HCT116 (cell line): ENCODE data around the gene ASAP3. TPM values are rescaled to one million over a fixed set of nuclear protein-coding genes. Genes with fewer than 3 reads are reported as not detected.

Experiments used
- ATAC-seq: fragments of 200-7000 bp; cut with Tn5 transposase; 2 replicates; pipeline ENCODE4 v1.9.1; 2020; ENCODE audit warnings: mild to moderate bottlenecking, moderate library complexity
- BruUV-seq: library from RNA; stranded (reverse); fragments of 400-500 nt; replicated peaks from 2 replicates; lab custom pipeline; 2021; lab: Mats Ljungman, UMichigan
- CTCF ChIA-PET: fragments of 300-600 bp; sonication (Branson Sonifier 250); formaldehyde crosslinking; loops from one replicate; lab custom pipeline; 2021; ENCODE audit warnings: antibody characterized with exemption; lab: Charles Lee
- POLR2A ChIA-PET: fragments of 300-600, 350-600 bp; sonication (Branson Sonifier 250); formaldehyde crosslinking; loops from one replicate; lab custom pipeline; 2021; ENCODE audit warnings: antibody characterized with exemption; lab: Charles Lee
- RAD21 ChIA-PET, 2 experiments: fragments of 300-600 bp; sonication (Branson Sonifier 250); formaldehyde crosslinking; loops; one replicate each; lab custom pipeline; 2023; ENCODE audit warnings: low total read pairs in 2 of 2; ENCODE audit not compliant: uncharacterized antibody in 2 of 2, unreplicated experiment in 2 of 2, low non-redundant PET in 1 of 2; lab: Charles Lee
- DNase-seq: peaks from one replicate; pipeline ENCODE4 v3.0.0-alpha.2; 2010; ENCODE audit warnings: low read depth, low spot score
- H2AFZ ChIP-seq: fragments of 200-600 bp; shearing (Covaris generic), sonication (generic); 2 replicates; pipeline ENCODE4 v1.6.1; 2017; ENCODE audit warnings: low read depth, mixed run types, mixed read lengths, antibody characterized with exemption, low read length; ENCODE audit not compliant: poor library complexity, severe bottlenecking
- H3K27ac ChIP-seq: 2 replicates; pipeline ENCODE4 v1.5.1; 2012; ENCODE audit warnings: low read depth, low read length
- H3K27me3 ChIP-seq: fragments of 200-600 bp; sonication (generic); 2 replicates; pipeline ENCODE4 v1.6.1; 2016; ENCODE audit warnings: mixed run types, low read length, mixed read lengths; ENCODE audit not compliant: insufficient read depth
- H3K36me3 ChIP-seq, 2 experiments: fragments of 200-500 bp in 1 of 2; fragments of 200-600 bp in 1 of 2; sonication (Bioruptor generic) in 1 of 2; sonication (generic) in 1 of 2; 2 replicates each; pipeline versions ENCODE4 v1.5.1 to v1.6.1; 2014 to 2016; ENCODE audit warnings: low read length in 2 of 2, inconsistent platforms in 1 of 2, mixed read lengths in 1 of 2, mixed run types in 1 of 2; ENCODE audit not compliant: insufficient read depth in 2 of 2, control insufficient read depth in 1 of 2
- H3K4me1 ChIP-seq, 2 experiments: fragments of 200-600 bp in 1 of 2; sonication (generic) in 1 of 2; 2 replicates each; pipeline versions ENCODE4 v1.5.1 to v1.6.1; 2012 to 2017; ENCODE audit warnings: low read length in 2 of 2, inconsistent platforms in 1 of 2, mild to moderate bottlenecking in 1 of 2, mixed read lengths in 1 of 2, mixed run types in 1 of 2, moderate library complexity in 1 of 2; ENCODE audit not compliant: insufficient read depth in 2 of 2, control insufficient read depth in 1 of 2
- H3K4me2 ChIP-seq: fragments of 200-600 bp; sonication (generic); 2 replicates; pipeline ENCODE4 v1.6.1; 2017; ENCODE audit warnings: mixed run types, low read length, mixed read lengths
- H3K4me3 ChIP-seq, 2 experiments: fragments of 200-600 bp in 1 of 2; sonication (generic) in 1 of 2; replicated peaks in 1 of 2; 2 replicates each; pipeline ENCODE4 v1.5.1; 2011 to 2016; ENCODE audit warnings: low read length in 2 of 2, control low read depth in 1 of 2, low read depth in 1 of 2, mild to moderate bottlenecking in 1 of 2, mixed read lengths in 1 of 2, mixed run types in 1 of 2
- H3K79me2 ChIP-seq: fragments of 200-600 bp; sonication (generic); 2 replicates; pipeline ENCODE4 v1.6.1; 2017; ENCODE audit warnings: mild to moderate bottlenecking, mixed run types, low read length, moderate library complexity, mixed read lengths; ENCODE audit not compliant: insufficient read depth
- H3K9ac ChIP-seq: fragments of 200-600 bp; sonication (generic); 2 replicates; pipeline ENCODE4 v1.6.1; 2016; ENCODE audit warnings: low read length, mixed read lengths
- H3K9me2 ChIP-seq: fragments of 200-600 bp; sonication (generic), shearing (Covaris generic); 2 replicates; pipeline ENCODE4 v1.6.1; 2017; ENCODE audit warnings: mixed run types, mild to moderate bottlenecking, moderate library complexity; ENCODE audit not compliant: insufficient read depth
- H3K9me3 ChIP-seq, 2 experiments: fragments of 200-500 bp in 1 of 2; fragments of 200-600 bp in 1 of 2; sonication (Bioruptor generic) in 1 of 2; sonication (generic) in 1 of 2; 2 replicates each; pipeline ENCODE4 v1.6.1; 2014 to 2017; ENCODE audit warnings: low read length in 2 of 2, mixed read lengths in 2 of 2, inconsistent platforms in 1 of 2, low read depth in 1 of 2, mild to moderate bottlenecking in 1 of 2, mixed run types in 1 of 2, moderate library complexity in 1 of 2; ENCODE audit not compliant: control insufficient read depth in 1 of 2, insufficient read depth in 1 of 2
- H4K20me1 ChIP-seq: fragments of 200-600 bp; sonication (generic), shearing (Covaris generic); 2 replicates; pipeline ENCODE4 v1.6.1; 2017; ENCODE audit warnings: mixed run types, mild to moderate bottlenecking, moderate library complexity; ENCODE audit not compliant: insufficient read depth
- CBX3 ChIP-seq: IDR thresholded peaks from 2 replicates; pipeline ENCODE4 v1.6.1; 2012; ENCODE audit warnings: low read depth
- CTCF ChIP-seq, 3 experiments: fragments of 200-600 bp in 1 of 3; sonication (generic) in 1 of 3; IDR thresholded peaks in 2 of 3; conservative IDR thresholded peaks in 1 of 3; 2 replicates each; pipeline ENCODE4 v1.5.1; 2012 to 2017; ENCODE audit warnings: low read depth in 2 of 3, low read length in 2 of 3, antibody characterized with exemption in 1 of 3, borderline replicate concordance in 1 of 3, control low read depth in 1 of 3, mild to moderate bottlenecking in 1 of 3, mixed read lengths in 1 of 3, mixed run types in 1 of 3, moderate library complexity in 1 of 3; ENCODE audit not compliant: insufficient read depth in 1 of 3
- EGR1 ChIP-seq: IDR thresholded peaks from 2 replicates; pipeline ENCODE4 v1.6.1; 2012; ENCODE audit warnings: low read depth
- EZH2 ChIP-seq: fragments of 200-600 bp; sonication (generic); IDR thresholded peaks from 2 replicates; pipeline ENCODE4 v1.6.1; 2017; ENCODE audit warnings: antibody characterized with exemption, mixed run types
- JUND ChIP-seq: IDR thresholded peaks from 2 replicates; pipeline ENCODE4 v1.6.1; 2012
- SIN3A ChIP-seq: IDR thresholded peaks from 2 replicates; pipeline ENCODE4 v1.6.1; 2012; ENCODE audit warnings: low read depth
- SP1 ChIP-seq: IDR thresholded peaks from 2 replicates; pipeline ENCODE4 v1.6.1; 2012; ENCODE audit warnings: low read depth
- YY1 ChIP-seq: IDR thresholded peaks from 2 replicates; pipeline ENCODE4 v1.6.1; 2011; ENCODE audit warnings: low read length, low read depth, moderate library complexity, mild to moderate bottlenecking; ENCODE audit not compliant: insufficient replicate concordance; ENCODE audit errors: extremely low read depth
- ZFX ChIP-seq: fragments of 450-650 bp; IDR thresholded peaks from 2 replicates; pipeline ENCODE4 v1.6.1; 2017
- intact Hi-C: fragments of 100-400 bp; cut with micrococcal nuclease; formaldehyde crosslinking; loops from 2 replicates; pipeline ENCODE4 v1.10.0; 2022
- total RNA-seq: library from RNA; stranded (reverse); gene quantifications from one replicate; pipeline ENCODE4 v1.2.1, GENCODE V29; 2021; ENCODE audit not compliant: unreplicated experiment
- TF ChIP-seq, protein P1 (sequence below): IDR thresholded peaks from 2 replicates; pipeline ENCODE4 v1.6.1; 2012; ENCODE audit warnings: low read depth

Gene ASAP3
- total RNA-seq, 1 experiment from 2014 or later = 19.7 TPM

- TF ChIP-seq, protein P1, sequence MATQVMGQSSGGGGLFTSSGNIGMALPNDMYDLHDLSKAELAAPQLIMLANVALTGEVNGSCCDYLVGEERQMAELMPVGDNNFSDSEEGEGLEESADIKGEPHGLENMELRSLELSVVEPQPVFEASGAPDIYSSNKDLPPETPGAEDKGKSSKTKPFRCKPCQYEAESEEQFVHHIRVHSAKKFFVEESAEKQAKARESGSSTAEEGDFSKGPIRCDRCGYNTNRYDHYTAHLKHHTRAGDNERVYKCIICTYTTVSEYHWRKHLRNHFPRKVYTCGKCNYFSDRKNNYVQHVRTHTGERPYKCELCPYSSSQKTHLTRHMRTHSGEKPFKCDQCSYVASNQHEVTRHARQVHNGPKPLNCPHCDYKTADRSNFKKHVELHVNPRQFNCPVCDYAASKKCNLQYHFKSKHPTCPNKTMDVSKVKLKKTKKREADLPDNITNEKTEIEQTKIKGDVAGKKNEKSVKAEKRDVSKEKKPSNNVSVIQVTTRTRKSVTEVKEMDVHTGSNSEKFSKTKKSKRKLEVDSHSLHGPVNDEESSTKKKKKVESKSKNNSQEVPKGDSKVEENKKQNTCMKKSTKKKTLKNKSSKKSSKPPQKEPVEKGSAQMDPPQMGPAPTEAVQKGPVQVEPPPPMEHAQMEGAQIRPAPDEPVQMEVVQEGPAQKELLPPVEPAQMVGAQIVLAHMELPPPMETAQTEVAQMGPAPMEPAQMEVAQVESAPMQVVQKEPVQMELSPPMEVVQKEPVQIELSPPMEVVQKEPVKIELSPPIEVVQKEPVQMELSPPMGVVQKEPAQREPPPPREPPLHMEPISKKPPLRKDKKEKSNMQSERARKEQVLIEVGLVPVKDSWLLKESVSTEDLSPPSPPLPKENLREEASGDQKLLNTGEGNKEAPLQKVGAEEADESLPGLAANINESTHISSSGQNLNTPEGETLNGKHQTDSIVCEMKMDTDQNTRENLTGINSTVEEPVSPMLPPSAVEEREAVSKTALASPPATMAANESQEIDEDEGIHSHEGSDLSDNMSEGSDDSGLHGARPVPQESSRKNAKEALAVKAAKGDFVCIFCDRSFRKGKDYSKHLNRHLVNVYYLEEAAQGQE = no peak
- no peak for TF ChIP-seq SIN3A
- no peak for TF ChIP-seq CBX3
- TF ChIP-seq EZH2 = no peak
- no peak for TF ChIP-seq EGR1
- no peak for TF ChIP-seq YY1
- no peak for TF ChIP-seq JUND
- no peak for TF ChIP-seq ZFX
Measured at GRCh38 chr1:23485002-23485332, 988 bp upstream of the ASAP3 start (continued).

DNA sequence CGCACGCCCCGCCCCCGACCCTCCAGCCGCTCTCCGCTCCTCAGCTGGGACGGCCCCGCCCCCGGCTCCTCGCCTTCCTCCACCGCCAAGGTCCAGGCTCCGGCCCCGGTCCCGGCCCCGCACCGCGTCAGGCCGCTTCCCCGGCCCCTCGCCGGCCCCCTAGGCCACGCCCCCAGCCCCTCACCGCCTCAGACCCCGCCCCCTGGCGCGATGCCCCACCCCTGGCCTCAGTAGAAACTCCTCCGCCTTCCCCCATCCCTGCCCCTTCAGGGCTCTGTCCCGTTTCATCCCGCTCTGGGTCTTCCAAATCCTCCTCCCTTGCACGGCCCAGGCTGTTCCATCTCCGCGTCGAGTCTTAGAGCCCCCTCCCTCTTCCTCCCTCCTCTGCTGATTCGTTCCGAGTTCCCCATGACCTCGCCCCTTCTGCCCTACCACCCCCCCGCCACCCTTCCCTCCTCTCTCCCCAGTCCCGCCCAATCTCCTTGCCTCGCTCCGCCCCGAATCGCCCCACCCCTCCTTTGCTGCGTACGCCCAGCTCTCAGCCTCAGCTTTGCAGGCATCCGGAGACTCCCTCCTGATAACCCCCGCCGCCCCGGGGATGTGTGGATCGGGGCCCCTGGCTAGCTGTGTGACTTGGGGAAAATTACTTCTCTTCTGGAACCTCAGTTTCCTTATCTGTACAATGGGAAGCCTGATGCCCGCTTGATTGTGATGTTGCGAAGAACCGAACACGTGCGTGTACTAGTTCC lies 448 bp upstream of the ASAP3 start:
- intact Hi-C loops = no loop called here
- Histone ChIP-seq H3K9me3 (no peaks in the 10 kb centered on the region), H3K27me3 (no peaks in the 10 kb centered on the region), H3K4me2 (peak overlapping the region; percentile 97), H2AFZ (peak overlapping the region; percentile 93), H3K79me2 (no peaks in the 10 kb centered on the region), H4K20me1 (no peaks in the 10 kb centered on the region), H3K36me3 (no peaks in the 10 kb centered on the region), H3K9ac (peak overlapping the region; percentile 65), H3K4me3 (peak overlapping the region; percentile 42 to 71), H3K27ac (peak overlapping the region; percentile 39; the same call in 1 of the 2 replicates), H3K4me1 (peaks cover 14 to 19% of the 10 kb centered on the region in 2 experiments; a peak in 3 of 4 replicates), H3K9me2 (no peaks in the 10 kb centered on the region)
- POLR2A ChIA-PET = interaction anchor here (0.8 to 1.7 kb wide), 6 partner anchors 13 to 316 kb away, joined by 3 to 4 read pairs (median 4); partner anchors contain the start of genes HNRNPR and LUZP1
- TF ChIP-seq SP1 (peak; percentile 43), CTCF (IDR thresholded peaks at IDR 0.05 in 2 of 3, conservative IDR thresholded peaks at IDR 0.05 in 1 of 3; ENCODE audit: borderline replicate concordance in 1 of 3, insufficient read depth in 1 of 3, low read depth in 2 of 3, low read length in 2 of 3) (no peak)
- BruUV-seq = no TSS peak
- CTCF ChIA-PET = interaction anchor here (0.6 to 5.5 kb wide), 8 partner anchors 9 to 151 kb away, joined by 3 to 48 read pairs (median 4); no protein-coding TSS in a partner anchor
- ATAC-seq (peak; percentile 91), DNase-seq (peak; percentile 69)
- RAD21 ChIA-PET = interaction anchor here (0.6 to 0.7 kb wide), 2 partner anchors 12 to 44 kb away, joined by 4 to 6 read pairs; no protein-coding TSS in a partner anchor
